ENCODE measurements around the gene NR1H4.
"Not testable (repeated sequence)": the region's sequence is repeated elsewhere in the genome, so short reads cannot be mapped to it uniquely, and the experiment has no call there.

The NR1H4 gene

DNA sequence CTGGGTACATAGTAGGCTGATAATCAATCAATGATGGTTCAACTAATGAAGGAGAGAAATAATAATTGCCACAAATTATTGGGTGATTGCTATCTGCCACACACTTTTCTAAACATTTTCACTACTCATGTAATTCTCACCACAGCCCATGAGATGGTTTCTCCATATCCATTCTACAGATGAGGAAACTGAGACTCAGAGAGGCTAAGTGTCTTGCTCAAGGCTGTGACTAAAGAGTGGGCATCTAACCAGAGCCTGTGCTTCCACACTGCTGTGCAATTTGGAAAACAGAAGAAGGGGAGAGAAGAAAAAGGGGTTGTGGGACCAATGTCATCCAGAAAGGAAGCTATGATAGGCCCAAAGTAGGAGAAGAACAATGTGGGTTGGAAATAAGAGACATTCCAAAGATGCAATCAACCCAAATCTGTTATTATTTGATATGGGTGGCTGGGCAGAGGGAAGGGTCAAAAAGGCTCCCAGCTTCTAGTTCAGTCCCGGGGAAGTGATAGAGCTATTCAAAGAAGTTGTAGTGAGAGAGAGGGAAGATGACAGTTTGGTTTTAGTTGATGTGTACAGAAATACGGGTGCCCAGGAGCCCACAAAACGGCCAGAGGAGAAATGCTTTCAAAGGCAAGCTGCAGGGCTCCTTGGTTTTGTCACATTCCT lies 483 bp upstream of the NR1H4 start:
- DNase-seq (ENCODE audit: low spot score) = no peak

DNA sequence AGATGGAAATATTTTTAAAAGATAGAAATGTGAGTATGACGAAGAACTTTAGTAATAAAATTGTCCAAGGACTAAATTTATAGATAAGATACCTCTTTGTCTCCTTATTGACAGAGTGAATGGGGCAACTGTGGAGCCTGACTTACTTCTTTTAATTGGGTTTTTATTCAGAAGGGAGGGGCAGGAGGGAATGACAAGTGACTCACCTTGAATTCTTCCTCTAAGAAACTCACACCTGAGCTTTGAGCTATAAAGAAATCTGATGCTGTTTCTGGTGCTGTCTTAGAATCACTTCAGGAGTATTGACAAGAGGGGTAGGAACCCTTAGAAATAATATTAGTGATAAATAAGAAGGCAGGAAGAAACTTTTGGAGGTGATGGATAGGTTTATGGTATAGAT lies 951 bp downstream of the NR1H4 start:
- no peak for DNase-seq (ENCODE audit: low spot score)

DNA sequence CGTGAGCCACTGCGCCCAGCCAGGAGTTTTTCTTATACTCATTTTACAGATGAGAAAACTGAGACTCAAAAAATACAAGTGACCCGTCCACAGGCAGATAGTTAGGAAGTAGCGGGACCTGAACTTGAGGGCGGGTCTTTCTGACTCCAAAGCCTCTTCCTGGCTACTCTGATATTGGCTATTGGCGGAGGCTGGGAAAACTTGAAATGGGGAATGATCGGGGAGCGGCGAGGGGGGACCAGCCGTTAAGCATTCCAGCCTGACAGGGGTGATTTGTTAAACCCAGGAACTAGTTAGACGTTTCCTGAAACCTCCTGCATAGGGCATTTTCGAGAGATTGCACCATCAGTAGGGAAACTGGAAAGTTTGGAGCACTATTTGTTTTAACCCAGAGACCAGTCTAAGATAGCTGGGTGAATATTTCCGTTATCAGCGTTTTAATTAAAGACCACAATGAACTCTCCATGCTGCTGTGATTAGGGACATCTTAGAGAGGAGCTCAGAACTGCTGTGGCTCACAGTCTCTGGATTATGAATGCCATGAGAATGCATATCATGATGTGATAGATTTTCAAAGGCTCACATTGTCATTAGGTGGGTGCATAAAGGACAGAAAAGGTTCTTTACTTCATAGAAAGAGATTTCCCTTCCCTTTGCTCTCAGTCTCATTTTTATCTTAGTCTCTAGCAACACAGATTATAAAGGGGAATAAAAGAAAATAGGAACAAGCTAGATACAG lies 2.5 kb downstream of the NR1H4 start:
- DNase-seq (ENCODE audit: low spot score) = no peak

DNA sequence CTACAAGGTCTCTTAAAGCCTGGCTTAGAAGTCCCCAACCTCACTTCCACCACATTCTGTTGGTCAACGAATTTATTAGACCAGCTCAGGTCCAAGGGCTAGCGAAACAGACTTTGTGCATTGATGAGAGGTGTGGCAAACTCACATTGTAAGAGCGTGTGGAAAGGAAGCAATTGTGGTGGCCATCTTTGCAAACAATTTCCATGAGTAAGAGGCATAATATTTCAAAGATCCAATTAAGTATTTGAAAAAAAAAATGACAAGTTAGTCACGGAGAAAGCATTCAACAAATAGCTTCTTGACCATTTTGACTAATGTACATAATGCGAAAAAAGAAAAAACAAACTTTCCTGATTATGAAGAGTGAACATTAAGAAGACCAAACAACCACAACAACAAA lies 7.4 kb downstream of the NR1H4 start:
- DNase-seq (ENCODE audit: low spot score) = no peak

DNA sequence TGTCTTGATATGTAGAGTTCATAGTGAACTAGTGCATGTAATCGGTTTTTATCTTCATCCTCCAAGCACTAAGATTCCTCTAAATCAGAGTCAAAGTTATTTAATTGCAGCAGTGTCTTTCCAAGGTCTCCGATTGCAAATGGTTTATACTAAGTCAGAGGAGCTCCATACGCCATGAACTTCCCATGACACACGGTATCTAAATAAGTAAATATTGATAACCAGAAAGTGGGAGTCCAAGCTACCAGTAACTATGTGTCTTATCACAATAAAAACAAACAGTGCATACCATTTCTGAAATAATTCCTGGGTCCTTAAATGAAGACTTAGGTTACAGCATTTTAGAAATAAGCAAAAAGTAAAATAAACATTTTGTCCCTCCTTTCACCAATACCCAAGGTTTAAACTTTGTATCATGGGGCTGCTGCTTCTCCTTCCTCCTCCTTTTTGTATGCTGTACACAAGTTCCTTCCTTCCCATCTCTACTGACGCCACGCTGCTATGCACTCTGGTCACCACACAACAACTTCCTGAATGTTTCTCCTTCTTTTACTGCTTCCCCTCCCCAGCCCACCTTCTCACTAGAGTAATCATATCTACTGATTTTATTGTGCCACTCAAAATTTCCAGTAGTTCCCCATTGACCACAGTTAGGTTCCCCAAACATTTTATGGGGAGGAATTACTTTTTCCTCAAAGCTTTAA lies 10.7 kb downstream of the NR1H4 start:
- no peak for DNase-seq (ENCODE audit: low spot score)

DNA sequence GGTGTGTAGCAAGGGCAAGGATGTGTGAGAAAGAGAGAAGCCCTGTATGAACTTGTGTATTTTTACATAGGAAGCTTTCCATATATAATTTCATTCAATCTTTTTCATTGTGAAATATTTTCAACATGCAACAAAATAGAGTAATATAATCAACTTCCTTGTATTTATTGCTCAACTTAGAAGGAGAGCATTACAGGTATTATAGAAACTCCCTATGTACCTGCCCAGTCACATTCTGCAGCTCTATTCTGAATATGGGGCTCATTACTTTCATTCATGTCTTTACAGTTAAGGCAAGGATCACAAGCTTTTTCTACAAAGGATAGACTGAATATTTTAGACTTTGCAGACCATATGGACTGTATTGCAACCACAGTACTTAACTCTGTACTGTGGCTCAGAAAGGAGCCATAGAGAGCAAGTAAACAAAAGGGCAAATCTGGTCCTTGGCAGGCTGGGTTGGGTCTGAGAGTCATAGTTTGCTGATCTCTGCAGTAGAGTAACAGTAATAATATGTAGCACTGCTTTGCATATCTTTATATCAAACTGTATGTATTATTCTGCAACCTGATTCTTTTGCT lies 11.3 kb downstream of the NR1H4 start:
- no peak for DNase-seq (ENCODE audit: low spot score)

DNA sequence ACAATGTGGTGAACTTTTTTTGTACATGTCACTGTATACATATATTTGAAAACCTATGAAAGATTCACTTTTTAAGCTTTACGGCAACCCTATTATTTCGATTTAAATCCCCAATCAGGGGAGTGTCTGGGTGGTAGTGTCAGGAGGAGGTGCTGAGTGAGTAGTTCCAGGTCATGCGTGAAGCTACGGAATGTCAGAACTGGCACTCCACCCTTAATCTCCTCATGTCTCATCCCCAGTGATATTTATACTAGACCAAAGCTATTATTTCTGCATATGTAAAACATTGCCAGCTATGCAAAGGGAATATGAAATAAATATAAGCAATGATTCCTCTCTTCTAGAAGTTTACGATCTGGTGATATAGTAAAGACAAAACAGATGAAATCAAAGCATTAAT lies 12.3 kb downstream of the NR1H4 start:
- no peak for DNase-seq (ENCODE audit: low spot score)

DNA sequence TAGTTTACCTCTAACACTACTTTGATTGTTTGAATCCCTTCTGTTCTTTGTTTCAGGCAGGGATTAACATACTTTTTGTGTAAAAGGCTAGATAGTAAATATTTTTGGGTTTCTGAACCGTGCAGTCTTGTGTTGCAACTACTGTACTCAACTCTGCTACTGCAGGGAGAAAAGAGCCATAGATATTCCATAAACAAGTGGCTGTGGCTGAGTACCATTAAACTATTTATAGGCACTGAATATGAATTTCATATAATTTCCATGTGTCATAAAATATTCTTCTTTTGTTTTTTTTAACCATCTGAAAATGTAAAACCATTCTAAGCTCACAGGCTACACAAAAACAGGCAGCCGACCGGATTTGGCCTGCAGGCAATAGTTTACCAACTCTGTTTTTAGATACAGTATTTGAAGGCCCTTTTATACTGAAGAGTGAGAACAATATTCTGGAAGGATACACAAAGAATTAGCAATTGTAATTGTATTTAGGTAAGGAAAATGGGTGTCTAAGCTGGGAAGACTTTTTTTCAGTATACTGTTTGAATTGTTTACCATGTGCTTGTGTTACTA lies 15.7 kb downstream of the NR1H4 start:
- no peak for DNase-seq (ENCODE audit: low spot score)

DNA sequence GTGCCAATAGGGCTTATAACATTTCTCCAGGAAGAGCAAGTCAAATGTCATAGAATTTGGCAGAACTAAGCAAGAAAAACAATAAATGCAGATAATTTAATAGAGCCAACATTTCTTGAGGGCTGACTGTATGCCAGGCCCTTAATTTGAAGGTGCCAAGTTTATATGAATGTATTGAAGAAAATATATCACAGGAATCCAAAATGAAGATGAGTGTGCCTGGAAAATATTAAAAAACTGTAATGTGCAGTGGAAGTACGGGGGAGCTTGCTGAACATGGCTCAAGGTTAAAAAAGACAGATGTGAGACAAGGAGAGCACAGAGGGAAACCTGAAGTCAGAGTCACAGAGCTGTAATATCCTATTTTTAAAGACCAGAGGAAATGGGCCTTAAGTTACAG lies 16.4 kb downstream of the NR1H4 start:
- DNase-seq (ENCODE audit: low spot score) = no peak

DNA sequence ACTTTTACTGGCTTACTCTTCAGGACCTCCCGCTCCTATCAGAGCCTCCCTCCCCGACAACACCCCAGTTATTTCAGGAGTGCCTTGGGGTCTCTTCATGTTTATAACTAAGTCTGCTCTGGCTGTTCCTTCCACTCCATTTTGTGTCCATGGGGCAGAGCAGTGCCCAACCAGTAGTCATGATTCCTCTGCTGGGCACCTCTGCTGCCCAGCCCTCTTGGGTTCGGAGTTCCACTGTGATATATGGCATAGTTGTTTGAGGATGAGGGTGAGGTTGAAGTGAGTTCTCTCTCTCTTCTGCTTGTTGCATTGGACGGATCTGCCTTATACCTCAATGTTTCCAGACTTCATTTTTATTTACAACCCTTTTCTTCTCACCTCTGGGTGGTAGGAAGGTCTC lies 17.4 kb downstream of the NR1H4 start:
- DNase-seq (ENCODE audit: low spot score) = no peak

DNA sequence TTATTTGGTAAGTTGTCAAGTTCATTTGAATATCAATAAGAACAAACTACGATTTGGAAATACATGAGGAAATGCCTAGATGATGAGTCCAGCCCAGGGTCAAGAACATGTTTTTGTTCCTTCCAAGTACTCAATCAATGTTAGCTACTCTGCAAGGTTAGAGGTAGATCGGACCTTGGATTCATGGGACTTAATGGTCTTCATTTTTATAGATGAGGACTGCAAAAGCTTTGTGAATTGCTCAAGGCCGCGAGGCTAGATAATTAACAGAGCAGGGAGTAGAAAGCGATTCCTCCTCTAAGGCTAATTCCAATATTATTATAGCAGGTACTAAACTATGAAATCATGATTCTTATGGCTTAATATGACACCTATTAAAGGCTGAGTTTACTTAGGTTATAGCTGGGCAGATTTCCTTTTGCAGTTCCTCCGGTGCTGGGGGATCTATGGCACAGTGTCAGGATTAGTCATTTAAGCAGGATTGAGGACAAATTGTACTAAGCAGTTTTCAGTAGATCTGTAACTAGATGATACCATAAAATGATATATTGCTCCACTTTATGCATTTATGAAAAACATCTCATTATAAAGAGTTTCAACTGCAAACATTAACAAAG lies 19.8 kb downstream of the NR1H4 start:
- no peak for DNase-seq (ENCODE audit: low spot score)

DNA sequence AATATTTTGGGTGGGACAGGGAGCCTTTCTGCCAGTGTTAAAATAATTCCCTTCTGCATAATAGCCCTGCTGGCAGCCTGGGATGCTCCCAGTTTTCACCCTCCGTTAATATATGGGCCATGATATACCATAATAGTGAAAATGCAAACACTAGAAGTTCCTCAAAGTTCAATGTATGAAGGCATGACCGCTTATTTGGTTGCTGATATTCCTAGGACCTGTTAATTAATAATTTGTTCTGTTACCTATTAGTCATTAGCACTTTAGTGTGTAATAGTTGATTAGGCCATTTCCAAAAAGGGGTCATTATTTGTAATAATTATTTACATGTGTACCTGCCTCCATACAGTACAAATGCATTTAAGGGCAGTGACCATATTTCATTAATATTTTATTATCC lies 20.4 kb downstream of the NR1H4 start:
- no peak for DNase-seq (ENCODE audit: low spot score)

DNA sequence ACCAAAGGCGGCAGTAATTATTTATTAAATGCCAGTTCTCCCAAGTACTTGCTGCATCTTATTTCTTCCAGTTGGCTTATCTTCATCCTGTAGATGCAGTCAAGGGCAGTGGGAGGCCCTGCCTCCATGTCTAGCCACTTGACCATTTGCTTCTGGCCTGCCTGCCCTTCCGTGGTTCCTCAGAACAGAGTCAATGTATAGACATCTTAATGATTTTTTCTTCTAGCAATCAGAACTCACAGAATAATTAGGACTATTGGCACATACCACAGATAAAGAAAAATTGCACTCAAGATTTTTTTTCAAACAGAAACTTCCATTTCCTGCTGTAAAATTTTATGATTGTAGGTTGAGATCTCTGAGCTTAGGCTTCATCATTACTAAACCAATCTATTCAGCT lies 20.9 kb downstream of the NR1H4 start:
- no peak for DNase-seq (ENCODE audit: low spot score)

DNA sequence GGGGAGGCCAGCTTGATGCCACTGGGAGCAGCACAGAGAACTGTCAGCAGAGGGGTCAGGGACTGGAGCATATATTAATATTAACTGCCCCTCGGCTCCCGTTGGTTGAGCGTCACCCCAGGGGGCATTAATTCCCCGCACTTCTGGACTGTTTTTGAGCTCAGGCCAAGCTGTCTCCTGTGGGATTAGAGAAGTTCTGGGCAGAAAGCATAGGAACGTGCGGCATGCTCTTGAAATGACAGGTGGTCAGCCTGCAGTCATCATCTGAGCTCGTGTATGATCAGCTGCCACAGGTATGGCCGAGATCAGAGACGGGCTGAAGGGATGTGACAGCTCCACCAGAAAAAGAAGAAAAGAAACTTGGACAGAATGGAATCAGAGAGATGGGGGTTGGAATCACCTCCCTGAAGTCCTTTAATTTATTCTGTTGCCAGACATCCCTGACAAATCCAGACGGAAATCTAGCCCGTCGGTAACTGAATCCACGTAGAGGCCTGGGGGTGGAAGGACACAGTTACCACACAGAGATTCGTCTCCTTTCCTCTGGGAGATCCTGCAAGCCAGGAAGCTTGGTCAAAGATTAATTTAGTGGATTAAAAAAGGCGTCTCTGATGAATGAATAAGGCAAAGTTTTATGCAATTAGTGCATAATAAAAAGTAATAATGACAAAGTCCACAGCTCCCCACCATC lies 23.6 kb downstream of the NR1H4 start:
- no peak for DNase-seq (ENCODE audit: low spot score)

DNA sequence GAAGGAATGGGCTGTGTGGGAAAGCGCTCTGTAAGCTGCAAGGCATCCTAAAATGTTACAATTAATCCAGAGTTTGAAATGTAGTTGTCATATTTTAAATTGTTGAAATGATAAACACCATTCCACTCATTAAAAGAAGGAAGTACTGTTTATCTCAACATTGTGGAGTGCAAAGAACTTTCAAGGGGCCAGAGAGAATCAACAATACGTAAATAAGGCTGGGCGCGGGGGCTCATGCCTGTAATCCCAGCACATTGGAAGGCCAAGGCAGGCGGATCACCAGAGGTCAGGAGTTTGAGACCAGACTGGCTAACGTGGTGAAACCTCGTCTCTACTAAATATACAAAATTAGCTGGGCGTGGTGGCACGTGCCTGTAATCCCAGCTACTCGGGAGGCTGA lies 24.5 kb downstream of the NR1H4 start:
- no peak for DNase-seq (ENCODE audit: low spot score)

DNA sequence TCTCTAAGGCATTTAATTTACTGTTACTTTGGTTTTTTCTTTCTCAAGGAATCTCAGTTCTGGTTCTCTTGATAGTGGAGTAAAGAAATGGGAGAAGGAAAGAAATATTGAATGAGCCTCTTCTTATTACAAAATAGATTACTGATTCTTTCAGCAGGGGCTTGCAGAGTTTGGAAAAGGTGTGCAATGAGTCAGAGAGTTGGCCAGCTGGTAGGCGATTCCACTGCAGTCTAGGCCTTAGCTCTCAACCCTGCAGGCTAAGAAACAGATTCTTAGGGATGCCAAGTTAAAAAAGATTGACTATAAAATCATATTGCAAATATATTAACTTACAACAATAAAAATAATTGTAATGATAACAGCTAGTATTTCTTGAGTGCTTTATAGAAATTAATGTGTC lies 25.8 kb downstream of the NR1H4 start:
- no peak for DNase-seq (ENCODE audit: low spot score)

DNA sequence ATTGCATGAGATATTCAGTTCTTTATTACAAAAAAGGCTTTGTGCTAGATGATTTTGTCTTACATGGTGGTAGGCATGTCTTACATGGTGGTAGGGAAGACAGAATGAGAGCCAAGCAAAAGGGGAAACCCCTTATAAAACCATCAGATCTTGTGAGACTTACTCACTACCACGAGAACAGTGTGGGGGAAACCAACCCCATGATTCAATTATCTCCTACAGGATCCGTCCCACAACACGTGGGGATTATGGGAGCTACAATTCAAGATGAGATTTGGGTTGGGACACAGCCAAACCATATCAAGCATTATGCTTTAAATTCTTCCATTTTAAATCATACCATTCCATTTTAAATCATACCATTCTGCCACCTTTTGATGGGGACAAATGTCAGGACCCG lies 29.1 kb downstream of the NR1H4 start:
- not testable (repeated sequence) for DNase-seq (ENCODE audit: low spot score)

DNA sequence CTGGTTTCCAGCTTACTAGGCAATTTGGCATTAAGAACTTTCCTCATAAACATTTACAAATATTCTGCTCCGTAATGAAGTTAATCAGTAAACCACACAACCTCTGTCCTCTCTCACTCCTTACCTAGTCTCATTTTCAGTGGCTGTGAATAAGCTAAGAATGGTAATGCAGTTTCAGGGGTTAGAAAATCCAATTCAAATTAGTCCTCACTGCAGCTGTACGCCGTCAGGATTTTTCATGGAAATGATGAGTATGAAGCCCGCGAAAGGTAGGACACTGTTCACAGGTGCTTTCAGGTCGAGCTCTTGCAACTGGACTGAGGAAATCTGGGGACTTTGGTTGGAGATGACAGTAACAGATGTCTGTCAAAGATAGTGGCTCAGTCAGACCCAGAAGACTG lies 29.6 kb downstream of the NR1H4 start:
- no peak for DNase-seq (ENCODE audit: low spot score)

DNA sequence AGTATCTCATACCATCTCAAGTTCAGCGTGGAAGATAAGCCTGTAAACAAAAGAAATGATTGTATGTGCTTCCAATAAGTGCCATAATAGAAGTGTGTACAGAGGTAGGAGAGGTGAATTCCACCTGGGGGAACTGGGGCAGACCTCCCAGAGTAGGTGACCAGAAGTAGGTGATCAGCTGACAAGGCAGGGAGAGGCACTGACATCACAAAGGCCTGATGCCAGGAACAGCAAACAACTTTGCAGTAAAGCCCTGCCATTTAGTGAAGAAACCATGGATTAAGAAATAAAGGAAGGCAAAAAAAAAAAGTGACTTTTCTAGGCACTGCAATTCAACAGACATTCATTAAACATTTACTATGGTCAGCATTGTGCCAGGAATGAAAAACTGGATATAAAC lies 31.1 kb downstream of the NR1H4 start:
- DNase-seq (ENCODE audit: low spot score) = no peak

DNA sequence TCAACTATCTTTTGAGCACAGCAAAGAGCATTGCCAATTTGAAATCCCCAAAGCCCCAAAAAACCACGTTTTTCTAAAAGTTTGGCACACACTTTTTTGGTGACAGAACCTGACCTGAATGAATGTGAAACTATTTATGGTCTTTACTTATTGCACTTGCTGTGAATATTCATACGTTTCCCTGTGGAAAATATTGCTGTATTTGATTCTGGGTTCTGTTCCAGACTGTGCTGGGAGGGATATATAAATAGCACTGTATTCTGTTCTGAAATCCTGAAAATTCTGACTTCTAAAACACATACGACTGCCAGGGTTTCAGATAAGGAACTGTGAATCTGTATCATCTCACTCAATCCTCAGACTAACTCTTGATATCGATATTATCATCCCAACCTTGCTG lies 35.1 kb downstream of the NR1H4 start:
- no peak for DNase-seq (ENCODE audit: low spot score)

DNA sequence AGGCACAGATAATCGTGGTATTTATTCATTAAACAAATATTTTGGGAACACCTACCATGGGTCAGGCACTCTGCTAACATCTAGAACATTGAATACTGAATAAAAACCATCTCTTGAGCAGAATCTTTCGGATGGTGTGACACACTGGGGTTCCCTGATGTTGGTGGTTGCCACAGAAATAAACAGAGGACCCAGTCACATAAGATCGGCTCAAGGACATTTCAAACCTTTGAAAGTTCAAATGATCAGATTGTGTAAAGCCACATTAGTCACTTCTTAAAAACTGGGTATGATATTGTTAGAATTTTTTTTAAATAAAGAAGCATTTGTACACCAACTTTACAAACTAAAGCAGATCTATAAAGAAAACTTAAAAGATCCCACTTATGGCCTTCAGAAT lies 39.0 kb downstream of the NR1H4 start:
- no peak for DNase-seq (ENCODE audit: low spot score)

DNA sequence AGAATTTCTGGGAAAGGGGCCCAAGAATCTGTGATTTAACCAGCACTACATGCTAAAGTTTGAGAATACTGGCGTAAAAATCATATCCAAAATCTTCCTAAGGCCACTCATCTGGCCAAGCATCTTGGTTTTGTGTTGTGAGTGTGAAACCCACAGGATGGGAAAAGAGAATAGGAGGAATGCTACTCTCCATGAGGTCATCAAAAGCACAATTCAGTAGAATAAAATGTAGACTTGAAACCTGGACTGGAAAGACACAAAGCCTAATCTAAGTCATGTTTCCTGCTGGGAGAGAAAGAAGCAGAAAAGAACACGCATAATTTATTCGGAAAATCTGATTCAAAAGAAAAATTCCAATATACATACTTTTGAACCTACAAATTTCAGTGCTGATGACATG lies 42.3 kb downstream of the NR1H4 start:
- no peak for DNase-seq (ENCODE audit: low spot score)
